Measurements from ENCODE around the gene HAPLN3. TPM values are rescaled to one million over a fixed set of nuclear protein-coding genes. Genes with fewer than 3 reads are reported as not detected.

The HAPLN3 gene
- total and polyA plus RNA-seq, 2 donors (not counting 3 experiments of a cell fraction or from before 2014, with no cell fraction given) = 57.6 to 130 TPM

DNA sequence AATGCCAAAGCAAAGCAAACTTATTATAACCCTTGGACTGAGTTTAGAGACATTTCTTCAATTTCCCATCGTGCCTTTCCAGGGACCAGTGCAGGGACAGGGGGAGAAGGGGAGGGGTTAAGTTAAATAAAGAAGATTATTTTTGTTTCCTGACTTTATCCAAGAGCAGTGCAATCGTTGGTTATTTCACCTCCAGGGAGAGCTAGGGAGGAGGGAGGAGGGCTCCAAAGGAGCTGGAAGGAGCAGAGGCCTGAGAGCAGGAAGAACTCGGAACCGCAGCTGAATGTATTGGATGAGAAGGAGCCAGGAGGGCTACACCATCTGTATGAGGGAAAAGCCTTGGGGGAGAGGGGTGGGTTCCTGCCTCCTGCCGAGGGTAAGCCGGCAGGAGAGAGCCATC lies 20.7 kb downstream of the HAPLN3 start:
- H3K9me3 ChIP-seq (replicated peaks; ENCODE audit: control insufficient read depth, insufficient read depth, low read length) = no peaks in the 10 kb centered on the region
- H3K9me1 ChIP-seq (replicated peaks; ENCODE audit: control insufficient read depth, extremely low read depth, insufficient read depth, low read length) = no peaks in the 10 kb centered on the region
- BruUV-seq (replicated peaks) = no TSS peak
- no peak overlapping the region for H3K9ac ChIP-seq (replicated peaks; ENCODE audit: extremely low read depth, insufficient read depth, low read length)
- dilution Hi-C loops (cut with MboI; ENCODE audit: extremely low pct_ligation_motif_present, low sequenced_read_pairs) (no loop called here), intact Hi-C loops (cut with micrococcal nuclease) (no loop called here)
- FAIRE-seq = no peak
- H3K36me3 ChIP-seq (ENCODE audit: control insufficient read depth in 2 of 2, extremely low read depth in 1 of 2, insufficient read depth in 2 of 2, low read length in 2 of 2) = peaks cover 0 to 21% of the 10 kb centered on the region in 2 experiments
- TF ChIP-seq, protein P1, sequence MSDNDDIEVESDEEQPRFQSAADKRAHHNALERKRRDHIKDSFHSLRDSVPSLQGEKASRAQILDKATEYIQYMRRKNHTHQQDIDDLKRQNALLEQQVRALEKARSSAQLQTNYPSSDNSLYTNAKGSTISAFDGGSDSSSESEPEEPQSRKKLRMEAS (IDR thresholded peaks at IDR 0.05; ENCODE audit: insufficient read depth, insufficient read length) = no peak
- TF ChIP-seq MYC (IDR thresholded peaks at IDR 0.05; ENCODE audit: low read depth, low read length) (no peak), JUN (IDR thresholded peaks at IDR 0.05; ENCODE audit: borderline replicate concordance, insufficient read depth, insufficient read length, low read depth) (no peak)
- TF ChIP-seq, protein P2, sequence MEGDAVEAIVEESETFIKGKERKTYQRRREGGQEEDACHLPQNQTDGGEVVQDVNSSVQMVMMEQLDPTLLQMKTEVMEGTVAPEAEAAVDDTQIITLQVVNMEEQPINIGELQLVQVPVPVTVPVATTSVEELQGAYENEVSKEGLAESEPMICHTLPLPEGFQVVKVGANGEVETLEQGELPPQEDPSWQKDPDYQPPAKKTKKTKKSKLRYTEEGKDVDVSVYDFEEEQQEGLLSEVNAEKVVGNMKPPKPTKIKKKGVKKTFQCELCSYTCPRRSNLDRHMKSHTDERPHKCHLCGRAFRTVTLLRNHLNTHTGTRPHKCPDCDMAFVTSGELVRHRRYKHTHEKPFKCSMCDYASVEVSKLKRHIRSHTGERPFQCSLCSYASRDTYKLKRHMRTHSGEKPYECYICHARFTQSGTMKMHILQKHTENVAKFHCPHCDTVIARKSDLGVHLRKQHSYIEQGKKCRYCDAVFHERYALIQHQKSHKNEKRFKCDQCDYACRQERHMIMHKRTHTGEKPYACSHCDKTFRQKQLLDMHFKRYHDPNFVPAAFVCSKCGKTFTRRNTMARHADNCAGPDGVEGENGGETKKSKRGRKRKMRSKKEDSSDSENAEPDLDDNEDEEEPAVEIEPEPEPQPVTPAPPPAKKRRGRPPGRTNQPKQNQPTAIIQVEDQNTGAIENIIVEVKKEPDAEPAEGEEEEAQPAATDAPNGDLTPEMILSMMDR (IDR thresholded peaks at IDR 0.05; ENCODE audit: extremely low read depth in 1 of 2, insufficient read depth in 1 of 2, low read depth in 1 of 2, low read length in 2 of 2) = no peak
- no peak overlapping the region for H2AFZ ChIP-seq (ENCODE audit: low read depth, low read length)
- H3K27ac ChIP-seq (ENCODE audit: insufficient read depth, low read depth, low read length) = no peak overlapping the region
- no peaks in the 10 kb centered on the region for H3K4me1 ChIP-seq (ENCODE audit: control insufficient read depth, extremely low read depth, insufficient read depth, low read length)
- no peak overlapping the region for H3K4me2 ChIP-seq (ENCODE audit: insufficient read depth, low read length)
- ChIA-PET CTCF (no interaction called here), POLR2A (no interaction called here)
- H3K79me2 ChIP-seq (ENCODE audit: control insufficient read depth, insufficient read depth, low read length) = no peaks in the 10 kb centered on the region
- no peaks in the 10 kb centered on the region for H3K27me3 ChIP-seq (ENCODE audit: control insufficient read depth in 2 of 2, insufficient read depth in 2 of 2, low read length in 2 of 2)
- DNase-seq (ENCODE audit: low read depth, low spot score) = no peak
- no peak overlapping the region for H3K4me3 ChIP-seq (replicated peaks in 1 of 3; ENCODE audit: insufficient read depth in 1 of 3, low read depth in 1 of 3, low read length in 3 of 3)
- no peaks in the 10 kb centered on the region for H4K20me1 ChIP-seq (replicated peaks; ENCODE audit: control insufficient read depth, extremely low read depth, insufficient read depth, low read length)

DNA sequence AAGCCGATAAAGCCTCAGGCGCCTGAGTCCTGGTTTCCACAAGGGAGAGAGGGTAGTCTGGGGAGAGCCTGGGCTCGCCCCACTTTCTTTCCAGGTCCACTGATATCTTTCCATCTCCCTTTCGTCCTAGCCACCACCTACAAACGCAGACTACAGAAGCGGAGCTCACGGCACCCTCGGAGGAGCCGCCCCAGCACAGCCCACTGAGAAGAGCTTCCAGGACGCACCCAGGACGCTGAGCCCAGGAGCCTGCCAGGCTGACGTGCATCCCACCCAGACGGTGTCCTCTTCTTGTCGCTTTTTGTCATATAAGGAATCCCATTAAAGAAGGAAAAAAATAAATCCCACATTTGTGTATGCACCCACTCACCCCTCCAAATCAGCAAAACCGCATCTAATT lies 21.1 kb downstream of the HAPLN3 start:
- Histone ChIP-seq H4K20me1 (replicated peaks; ENCODE audit: control insufficient read depth, extremely low read depth, insufficient read depth, low read length) (no peaks in the 10 kb centered on the region), H3K36me3 (ENCODE audit: control insufficient read depth in 2 of 2, extremely low read depth in 1 of 2, insufficient read depth in 2 of 2, low read length in 2 of 2) (peaks cover 0 to 21% of the 10 kb centered on the region in 2 experiments), H3K9me1 (replicated peaks; ENCODE audit: control insufficient read depth, extremely low read depth, insufficient read depth, low read length) (no peaks in the 10 kb centered on the region), H3K27ac (ENCODE audit: insufficient read depth, low read depth, low read length) (no peak overlapping the region), H3K4me3 (replicated peaks in 1 of 3; ENCODE audit: insufficient read depth in 1 of 3, low read depth in 1 of 3, low read length in 3 of 3) (no peak overlapping the region), H3K79me2 (ENCODE audit: control insufficient read depth, insufficient read depth, low read length) (no peaks in the 10 kb centered on the region), H3K9me3 (replicated peaks; ENCODE audit: control insufficient read depth, insufficient read depth, low read length) (no peaks in the 10 kb centered on the region), H3K4me2 (ENCODE audit: insufficient read depth, low read length) (no peak overlapping the region), H2AFZ (ENCODE audit: low read depth, low read length) (no peak overlapping the region), H3K4me1 (ENCODE audit: control insufficient read depth, extremely low read depth, insufficient read depth, low read length) (no peaks in the 10 kb centered on the region), H3K27me3 (ENCODE audit: control insufficient read depth in 2 of 2, insufficient read depth in 2 of 2, low read length in 2 of 2) (peaks cover 0 to 3% of the 10 kb centered on the region in 2 experiments), H3K9ac (replicated peaks; ENCODE audit: extremely low read depth, insufficient read depth, low read length) (no peak overlapping the region)
- TF ChIP-seq POLR2A (IDR thresholded peaks at IDR 0.05; ENCODE audit: low read depth, low read length) (no peak), FOS (IDR thresholded peaks at IDR 0.05; ENCODE audit: borderline replicate concordance, insufficient read depth, low read length) (no peak), MYC (IDR thresholded peaks at IDR 0.05; ENCODE audit: low read depth, low read length) (no peak), POLR2AphosphoS5 (IDR thresholded peaks at IDR 0.05; ENCODE audit: insufficient read depth, low read depth, low read length) (no peak), GATA2 (IDR thresholded peaks at IDR 0.05; ENCODE audit: insufficient read depth, insufficient read length, low read depth, low read length) (no peak), JUN (IDR thresholded peaks at IDR 0.05; ENCODE audit: borderline replicate concordance, insufficient read depth, insufficient read length, low read depth) (no peak), EZH2 (IDR thresholded peaks at IDR 0.05; ENCODE audit: borderline replicate concordance, low read depth, low read length, severe bottlenecking) (no peak)
- TF ChIP-seq, protein P2 (IDR thresholded peaks at IDR 0.05; ENCODE audit: extremely low read depth in 1 of 2, insufficient read depth in 1 of 2, low read depth in 1 of 2, low read length in 2 of 2) = no peak
- TF ChIP-seq, protein P1 (IDR thresholded peaks at IDR 0.05; ENCODE audit: insufficient read depth, insufficient read length) = no peak
- BruUV-seq (replicated peaks) = no TSS peak
- dilution Hi-C loops (cut with MboI; ENCODE audit: extremely low pct_ligation_motif_present, low sequenced_read_pairs) = no loop called here
- FAIRE-seq (no peak), DNase-seq (ENCODE audit: low read depth, low spot score) (no peak)
- POLR2A ChIA-PET = no interaction called here
- intact Hi-C loops (cut with micrococcal nuclease) = no loop called here
- CTCF ChIA-PET = no interaction called here
